Choroid plexus epithelial cell (primary cell): ENCODE measurements around the gene KRT77.

Experiments
- DNase-seq: peaks from one replicate; pipeline ENCODE4 v3.0.0-alpha.2; 2010; ENCODE audit warnings: low read depth
- H3K4me3 ChIP-seq: 2 replicates; pipeline ENCODE4 v1.5.1; 2011; ENCODE audit warnings: low read depth, mild to moderate bottlenecking, control low read depth, low read length, moderate library complexity
- TF ChIP-seq, protein P1 (sequence below): conservative IDR thresholded peaks from 2 replicates; pipeline ENCODE4 v1.5.1; 2011; ENCODE audit warnings: low read depth, mild to moderate bottlenecking, control low read depth, inconsistent platforms, low read length, moderate library complexity

Gene KRT77

DNA sequence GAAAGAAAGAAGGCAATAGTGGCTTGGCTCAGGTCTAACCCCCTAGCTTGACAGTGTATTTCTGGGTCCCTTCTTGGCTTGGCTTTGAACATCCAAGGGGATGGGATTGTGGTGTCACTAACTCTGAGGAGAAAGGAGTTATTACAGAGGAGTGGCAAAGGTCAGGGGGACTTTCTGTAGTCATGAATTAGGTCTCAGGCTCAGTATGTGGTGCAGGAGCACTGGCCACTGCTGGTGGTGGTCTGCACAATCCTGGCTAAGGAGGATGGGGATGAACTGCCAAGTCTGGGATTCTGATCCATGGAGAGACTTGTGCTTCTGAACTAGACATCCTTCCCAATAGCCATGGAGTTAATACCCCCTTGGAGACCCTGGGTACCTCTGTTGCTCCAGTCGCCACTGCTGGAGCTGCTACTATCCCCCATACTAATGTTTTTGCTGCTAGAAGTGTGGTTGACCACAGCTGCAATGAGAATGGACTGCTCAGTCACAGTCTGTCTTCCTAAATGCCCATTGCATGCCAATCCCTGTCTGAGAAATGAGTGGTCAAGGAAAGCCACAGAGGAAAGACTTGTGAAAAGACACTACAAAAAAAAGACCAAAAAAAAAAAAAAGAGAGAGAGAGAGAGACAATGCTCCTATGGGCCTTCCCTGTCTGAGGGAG lies 41.3 kb upstream of the KRT77 start:
- TF ChIP-seq, protein P1, sequence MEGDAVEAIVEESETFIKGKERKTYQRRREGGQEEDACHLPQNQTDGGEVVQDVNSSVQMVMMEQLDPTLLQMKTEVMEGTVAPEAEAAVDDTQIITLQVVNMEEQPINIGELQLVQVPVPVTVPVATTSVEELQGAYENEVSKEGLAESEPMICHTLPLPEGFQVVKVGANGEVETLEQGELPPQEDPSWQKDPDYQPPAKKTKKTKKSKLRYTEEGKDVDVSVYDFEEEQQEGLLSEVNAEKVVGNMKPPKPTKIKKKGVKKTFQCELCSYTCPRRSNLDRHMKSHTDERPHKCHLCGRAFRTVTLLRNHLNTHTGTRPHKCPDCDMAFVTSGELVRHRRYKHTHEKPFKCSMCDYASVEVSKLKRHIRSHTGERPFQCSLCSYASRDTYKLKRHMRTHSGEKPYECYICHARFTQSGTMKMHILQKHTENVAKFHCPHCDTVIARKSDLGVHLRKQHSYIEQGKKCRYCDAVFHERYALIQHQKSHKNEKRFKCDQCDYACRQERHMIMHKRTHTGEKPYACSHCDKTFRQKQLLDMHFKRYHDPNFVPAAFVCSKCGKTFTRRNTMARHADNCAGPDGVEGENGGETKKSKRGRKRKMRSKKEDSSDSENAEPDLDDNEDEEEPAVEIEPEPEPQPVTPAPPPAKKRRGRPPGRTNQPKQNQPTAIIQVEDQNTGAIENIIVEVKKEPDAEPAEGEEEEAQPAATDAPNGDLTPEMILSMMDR: no peak
- no peak for DNase-seq

DNA sequence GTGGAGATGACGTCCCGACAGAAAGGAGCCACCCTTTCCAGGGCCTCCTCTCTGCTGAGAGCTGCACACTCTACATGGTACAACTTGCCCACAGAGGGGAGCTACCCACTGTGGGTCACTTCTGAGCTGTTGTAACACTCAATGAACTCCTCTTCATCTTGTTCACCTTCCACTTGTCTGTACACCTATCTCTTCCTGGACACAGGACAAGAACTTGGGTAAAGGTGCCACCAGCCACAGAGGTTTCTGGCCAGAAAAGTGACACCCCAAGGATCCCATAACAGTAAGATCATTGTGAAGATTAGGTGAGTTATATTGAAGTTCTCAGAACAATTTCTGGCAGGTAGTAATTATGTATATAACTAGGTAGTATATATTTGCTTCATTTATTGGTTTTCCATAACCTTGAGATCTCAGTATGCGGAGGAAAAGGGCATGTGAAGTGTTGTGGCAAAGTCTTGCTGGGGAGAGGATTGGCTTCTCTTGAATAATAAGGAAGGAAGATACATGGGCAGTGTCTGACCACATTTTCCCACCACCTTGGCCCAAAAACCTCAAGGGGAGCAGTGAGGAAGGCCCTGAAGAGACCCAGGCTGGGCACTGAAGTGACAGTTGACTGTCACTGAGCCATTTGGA lies 39.6 kb upstream of the KRT77 start:
- no peak overlapping the region for H3K4me3 ChIP-seq
- TF ChIP-seq, protein P1: no peak
- no peak for DNase-seq

More for the DNA sequence above, 41.3 kb upstream of the KRT77 start:
- H3K4me3 ChIP-seq: no peak overlapping the region

DNA sequence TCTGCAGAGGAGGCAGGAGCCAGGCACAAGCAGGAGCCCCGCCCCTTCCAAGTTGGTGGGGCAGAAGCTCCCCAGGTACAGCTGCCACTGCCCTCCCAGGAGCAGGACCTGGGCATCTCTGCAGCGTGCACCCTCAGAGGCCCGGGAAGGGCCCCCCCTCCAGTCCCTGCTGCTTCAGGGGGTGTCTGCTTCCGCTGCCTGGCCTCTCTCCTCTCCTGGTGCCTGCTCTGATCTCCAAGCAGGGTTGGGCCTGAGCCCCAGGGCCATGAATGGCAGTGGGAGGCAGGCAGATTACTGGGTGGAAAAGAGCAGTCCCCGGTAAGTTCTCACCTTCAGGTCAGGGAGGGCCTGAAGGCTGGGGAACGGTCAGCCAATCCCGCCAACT lies 38.9 kb upstream of the KRT77 start:
- TF ChIP-seq, protein P1: no peak
- H3K4me3 ChIP-seq: no peak overlapping the region
- DNase-seq: no peak

- H3K4me3 ChIP-seq: no peak overlapping the region
- TF ChIP-seq, protein P1: no peak
- DNase-seq: peak; percentile 61
These were observed 38.3 kb upstream of the KRT77 start for GRCh38 chr12:52741375-52742195.

DNA sequence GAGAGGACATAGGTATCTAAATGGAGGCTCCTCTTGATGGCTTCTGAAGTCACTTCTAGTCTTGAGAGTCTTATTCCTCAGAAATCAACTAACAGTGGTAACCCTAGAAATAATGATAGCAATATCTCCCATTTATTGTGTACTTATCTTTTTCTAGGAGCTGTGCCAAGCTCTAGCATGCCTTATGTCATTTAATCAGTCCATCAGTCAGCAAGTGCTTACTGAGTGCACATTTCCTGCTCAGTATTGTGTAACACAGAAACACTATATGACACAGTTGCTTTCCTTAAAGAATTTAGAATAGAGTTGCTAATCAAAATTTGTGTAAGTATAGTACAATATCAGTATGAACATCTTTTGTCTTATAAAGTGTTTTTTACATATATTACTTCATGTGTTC lies 37.3 kb upstream of the KRT77 start:
- no peak overlapping the region for H3K4me3 ChIP-seq
- no peak for DNase-seq
- TF ChIP-seq, protein P1: no peak

DNA sequence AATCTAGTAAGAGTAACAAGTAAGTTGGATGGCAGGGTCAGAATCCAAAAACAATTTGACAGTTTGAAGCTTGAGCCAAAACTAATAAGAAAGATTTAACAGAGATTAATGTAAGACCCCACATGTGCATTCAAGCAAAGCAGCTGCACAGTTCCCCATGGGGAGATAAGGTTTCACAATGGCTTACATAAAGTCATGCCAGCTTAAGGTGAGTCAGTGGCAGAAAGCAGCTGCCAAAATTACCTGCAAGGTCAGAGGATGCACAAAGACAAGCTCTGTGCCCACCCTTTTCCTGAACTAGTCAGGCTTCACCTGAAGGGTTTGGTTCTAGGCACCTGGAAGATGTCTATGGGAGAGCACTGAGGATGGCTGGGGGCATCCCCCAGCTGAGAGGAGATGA lies 36.6 kb upstream of the KRT77 start:
- no peak for DNase-seq
- H3K4me3 ChIP-seq: no peak overlapping the region
- TF ChIP-seq, protein P1: no peak
